NCI-H2227 treated with DMSO at 0.1 percent for 48 hours (cell line): ENCODE results near the gene KRT5.
"Not testable (repeated sequence)": the region's sequence is repeated elsewhere in the genome, so short reads cannot be mapped to it uniquely, and the experiment has no call there.

ENCODE experiments used
- DNase-seq: peaks from one replicate; lab custom pipeline; 2025; lab: John Stamatoyannopoulos, UW

KRT5 gene

DNA sequence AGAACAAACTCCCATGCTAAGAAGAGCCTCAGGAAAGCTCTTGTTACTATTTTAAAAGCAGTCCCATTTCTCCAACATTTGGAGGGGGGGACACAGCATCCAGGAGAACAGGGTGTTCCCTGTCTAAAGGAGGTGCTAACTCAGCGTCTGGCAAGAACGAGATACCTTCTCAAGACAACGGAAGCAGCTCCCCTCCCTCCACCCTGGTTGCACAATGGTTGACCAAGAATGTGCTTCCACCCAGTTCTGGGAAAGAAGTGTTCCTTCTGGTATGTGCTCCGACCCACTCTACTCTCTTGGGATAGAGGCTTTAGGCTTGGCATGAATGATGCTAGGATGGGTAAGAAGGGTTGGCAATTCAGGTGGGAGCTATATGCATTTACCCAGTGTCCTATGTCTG is 25.7 kb downstream of the KRT5 start:
- DNase-seq: no peak

DNA sequence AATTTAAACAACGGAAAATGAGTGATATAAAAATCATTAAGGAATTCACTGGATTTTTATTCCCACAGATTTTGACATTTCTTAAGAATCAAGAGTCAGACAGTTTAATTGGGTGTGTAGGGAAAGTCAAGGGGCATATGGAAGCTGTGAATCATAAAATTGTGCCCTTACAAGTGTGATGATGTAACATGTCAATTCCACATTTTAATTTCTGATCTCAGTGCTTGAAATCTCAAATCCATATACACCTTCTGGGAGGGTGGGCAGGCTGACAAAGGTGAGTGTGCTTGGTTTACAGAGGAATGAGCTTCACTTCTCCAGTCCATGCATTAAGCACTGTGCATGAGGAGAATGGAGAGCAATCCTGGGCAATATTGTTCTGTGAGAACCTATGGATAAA is 26.1 kb downstream of the KRT5 start:
- no peak for DNase-seq

DNA sequence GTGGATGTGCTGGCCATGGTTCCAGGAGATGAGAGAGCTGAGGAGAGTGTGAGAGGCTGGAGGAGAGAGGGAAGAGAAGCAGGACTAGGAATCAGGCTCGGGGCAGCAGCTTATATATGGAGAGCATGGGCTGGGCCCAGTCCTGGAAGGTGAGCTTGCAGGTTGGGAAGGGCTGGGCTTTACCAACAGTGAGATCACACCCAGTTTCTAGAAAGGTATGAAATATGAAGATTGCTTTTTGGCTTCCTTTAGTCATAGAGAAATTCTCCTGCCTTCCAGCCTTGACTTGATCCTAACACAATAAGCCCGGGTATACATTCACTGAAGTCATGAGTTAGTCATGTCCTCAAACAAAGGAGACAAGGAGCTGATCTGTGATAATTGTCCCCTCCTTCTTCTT is 27.0 kb downstream of the KRT5 start, which contains the start of gene KRT6A:
Gene KRT6A (minus strand): TSS at position 86 of the 400 bp plus-strand sequence. CDS start 69 bp downstream, at position 17.
- DNase-seq: no peak

DNA sequence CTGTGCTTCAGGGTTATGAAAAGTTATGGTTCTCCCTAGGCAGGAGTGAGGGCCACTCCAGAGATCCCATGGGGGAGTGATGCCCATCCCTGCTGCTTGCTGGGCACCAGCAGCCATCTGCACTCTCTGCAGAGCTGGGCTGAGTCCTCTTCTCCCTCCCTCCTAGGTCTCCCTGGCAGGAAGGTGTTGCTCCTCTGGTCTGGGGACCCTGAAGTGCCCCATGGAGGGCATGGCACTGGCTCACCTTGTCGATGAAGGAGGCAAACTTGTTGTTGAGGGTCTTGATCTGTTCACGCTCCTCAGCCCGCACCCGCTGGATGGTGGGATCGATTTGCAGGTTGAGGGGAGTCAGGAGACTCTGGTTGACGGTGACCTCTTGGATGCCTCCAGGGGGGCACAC is 27.8 kb downstream of the KRT5 start:
- not testable (repeated sequence) for DNase-seq

DNA sequence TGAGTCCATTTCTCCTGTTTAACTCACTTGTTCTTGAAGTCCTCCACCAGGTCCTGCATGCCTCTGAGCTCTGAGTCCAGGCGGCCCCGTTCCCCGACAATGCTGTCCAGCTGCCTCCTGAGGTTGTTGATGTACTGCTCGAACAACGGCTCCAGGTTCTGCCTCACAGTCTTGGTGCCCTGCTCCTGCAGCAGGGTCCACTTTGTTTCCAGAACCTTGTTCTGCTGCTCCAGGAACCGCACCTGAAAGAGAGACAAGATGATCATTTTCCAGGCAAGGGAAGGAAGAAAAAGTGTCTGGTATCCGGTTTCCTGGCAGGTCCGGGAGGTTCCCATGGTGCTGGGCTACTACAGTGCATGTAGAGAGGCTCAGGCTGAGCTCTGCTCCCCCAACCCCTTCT is 28.7 kb downstream of the KRT5 start:
- DNase-seq: not testable (repeated sequence)

DNA sequence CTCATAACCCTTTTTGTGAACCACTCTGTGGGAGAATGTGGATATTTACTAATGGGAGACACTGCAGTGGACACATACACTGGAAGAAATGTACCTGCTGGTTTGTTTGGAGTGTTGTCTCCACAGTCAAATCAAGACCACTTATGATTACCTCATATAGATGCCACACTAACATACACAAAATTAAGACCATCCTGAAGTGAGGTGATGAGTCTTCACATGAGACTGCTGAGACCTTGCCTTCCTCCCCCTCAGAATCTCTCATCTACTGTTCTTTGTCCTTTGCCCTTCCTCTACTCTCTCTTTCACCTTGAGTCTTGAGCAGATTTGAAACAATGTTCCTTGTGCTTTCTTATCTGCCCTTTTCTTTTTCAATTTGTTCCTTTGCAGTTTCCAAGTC is 31.5 kb downstream of the KRT5 start:
- no peak for DNase-seq

DNA sequence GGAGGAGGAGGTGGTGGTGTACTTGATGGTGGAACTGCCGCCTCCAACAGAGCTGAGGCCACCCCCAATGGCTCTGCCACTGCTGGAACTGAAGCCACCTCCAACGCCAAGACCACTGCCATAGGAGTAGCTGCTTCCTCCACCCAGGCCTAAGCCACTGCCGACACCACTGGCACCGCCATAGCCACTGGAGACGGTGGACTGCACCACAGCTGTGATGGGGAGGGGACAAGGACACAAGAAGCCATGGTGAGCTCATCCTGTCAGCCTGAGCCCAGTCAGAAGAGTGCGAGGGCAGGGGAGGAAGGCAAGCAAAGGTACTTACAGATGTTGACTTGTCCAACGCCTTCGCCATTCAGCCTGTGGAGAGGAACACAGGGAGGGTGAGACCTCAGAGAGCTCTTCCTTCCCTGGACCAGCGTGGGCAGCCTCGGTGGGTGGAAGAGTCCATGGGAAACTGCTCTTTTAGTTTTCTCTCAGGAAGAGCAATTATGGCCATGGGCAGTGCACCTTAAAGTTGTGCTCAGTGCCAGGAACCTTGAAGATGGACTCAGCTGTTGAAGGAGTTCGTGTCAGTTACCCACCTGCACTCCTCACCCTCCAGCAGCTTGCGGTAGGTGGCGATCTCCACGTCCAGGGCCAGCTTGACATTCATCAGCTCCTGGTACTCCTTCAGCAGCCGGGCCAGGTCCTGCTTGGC is 32.3 kb downstream of the KRT5 start:
- not testable (repeated sequence) for DNase-seq

DNA sequence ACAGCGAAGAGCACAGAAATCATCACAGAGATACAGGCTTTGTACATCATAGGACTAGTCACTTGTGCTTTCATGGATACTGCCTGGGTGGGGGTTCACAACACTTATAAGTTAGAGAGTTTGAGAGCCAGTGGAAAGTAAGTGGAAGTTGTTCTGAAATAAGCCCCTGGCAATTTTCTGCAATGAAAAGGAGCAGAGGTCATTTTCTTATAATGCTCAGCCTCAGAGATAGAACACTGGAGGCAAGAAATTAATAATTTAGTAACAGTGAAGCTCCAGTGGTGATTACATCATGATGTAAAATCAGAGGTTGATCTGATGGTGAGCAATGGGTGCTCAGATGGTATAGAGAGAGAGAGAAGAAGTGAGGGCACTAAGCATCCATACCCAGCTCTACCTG is 33.0 kb downstream of the KRT5 start:
- no peak for DNase-seq

DNA sequence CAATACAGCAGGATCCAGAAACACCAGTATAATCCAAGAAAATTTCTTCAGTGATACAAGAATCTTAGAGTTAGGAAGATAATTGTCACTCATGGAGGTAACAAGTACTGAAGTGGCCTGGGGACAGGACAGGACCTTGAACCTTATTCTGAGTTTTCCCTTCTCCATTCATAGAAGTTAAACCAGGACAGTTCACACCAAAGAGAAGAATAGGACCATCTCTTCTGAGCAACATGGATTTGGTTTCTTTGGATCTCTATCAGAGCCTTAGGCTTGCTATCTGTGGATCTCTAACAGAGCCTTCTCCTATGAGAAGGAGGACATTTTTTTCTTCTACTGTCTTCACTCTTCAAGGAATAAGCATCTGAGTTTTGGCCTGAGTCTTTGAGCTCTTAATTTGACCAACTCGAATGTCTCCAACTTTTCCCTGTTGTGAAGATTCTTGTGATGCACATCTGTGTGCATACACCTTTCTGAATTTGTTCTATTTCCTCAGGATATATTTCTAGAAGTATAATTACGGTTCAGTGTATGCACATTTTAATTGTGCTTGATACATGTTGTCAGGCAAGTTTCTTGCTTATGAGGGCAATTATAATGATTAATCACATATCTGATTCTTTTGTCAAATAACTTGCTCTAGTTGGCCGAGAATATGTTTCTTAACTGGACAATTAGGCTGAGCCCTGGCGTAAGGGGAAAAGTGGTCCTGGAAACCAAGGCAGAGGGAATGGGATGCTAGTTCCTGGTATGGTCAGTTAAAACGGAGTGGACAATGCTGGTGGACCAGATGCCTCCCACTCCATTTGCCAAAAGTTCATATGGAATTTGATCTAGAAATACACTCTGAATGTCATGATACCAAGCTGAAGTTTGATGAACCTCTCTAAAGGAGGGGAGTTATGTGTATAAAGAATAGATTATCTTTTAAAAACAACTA is 33.8 kb downstream of the KRT5 start:
- no peak for DNase-seq

DNA sequence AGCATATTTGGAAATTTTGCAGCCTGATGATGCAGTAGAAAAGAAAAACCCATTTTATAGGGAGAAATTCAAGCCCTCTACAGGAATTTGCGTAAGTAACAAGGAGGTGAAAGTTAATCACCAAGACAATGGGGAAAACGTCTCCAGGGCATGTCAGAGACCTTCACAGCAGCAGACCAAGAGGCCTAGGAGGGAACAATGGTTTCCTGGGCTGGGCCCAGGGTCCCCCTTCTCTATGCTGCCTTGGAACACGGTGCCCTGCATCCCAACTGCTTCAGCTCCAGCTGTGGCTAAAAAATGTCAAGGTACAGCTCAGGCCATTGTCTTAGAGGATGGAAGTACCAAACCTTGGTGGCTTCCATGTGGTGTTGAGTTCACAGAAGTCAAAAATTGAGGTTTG is 40.1 kb downstream of the KRT5 start:
- no peak for DNase-seq

DNA sequence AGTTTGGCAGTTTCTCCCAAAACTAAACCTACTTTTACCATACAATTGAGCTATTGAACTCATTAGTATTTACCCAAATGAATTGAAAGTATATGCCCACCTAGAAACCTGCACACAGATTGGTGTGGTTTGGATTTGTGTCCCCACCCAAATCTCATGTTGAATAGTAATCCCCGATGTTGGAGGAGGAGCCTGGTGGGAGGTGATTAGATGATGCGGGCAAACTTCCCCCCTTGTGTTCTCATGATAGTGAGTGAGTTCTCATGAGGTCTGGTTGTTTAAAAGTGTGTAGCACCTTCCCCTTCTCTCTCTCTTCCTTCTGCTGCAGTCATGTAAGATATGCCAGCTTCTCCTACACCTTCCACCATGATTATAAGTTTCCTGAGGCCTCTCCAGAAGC is 42.5 kb downstream of the KRT5 start:
- DNase-seq: no peak

DNA sequence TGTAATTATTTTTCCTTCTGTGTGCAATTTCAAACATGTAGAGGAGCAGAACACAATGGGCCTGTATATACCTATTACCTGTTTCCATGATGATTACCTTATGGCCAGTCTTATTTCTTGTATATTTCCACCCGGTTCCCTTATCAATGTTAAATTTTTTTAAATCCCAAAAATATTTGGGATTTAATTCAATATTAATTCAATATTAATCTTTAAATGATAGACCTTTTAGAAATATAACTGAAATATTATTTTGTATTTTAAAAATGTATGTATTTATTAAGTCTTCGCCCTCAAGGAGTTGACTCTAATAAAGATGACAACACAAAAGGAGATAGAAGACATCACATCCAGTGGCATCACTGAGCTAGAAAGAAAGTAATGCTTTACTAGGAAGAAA is 46.0 kb downstream of the KRT5 start:
- no peak for DNase-seq

DNA sequence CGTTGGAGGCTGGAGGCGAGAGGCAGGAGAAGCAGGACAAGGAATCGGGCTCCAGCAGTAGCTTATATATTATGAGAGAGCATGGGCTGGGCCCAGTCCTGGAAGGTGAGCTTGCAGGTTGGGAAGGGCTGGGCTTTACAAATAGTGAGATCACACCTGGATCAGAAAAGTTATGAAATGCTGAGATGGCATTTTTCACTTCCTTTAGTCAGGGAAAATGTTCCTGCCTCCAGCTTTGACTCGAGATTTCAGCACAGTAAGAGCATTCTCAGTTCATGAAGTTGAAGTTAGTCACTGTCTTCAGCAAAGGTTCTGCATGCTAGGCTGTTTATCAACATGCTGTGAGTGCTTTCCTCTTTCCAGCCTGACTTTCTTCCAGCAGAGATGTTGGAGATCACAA is 46.4 kb downstream of the KRT5 start, which contains the start of gene KRT6C:
Gene KRT6C (minus strand): TSS at position 38 of the 400 bp plus-strand sequence. CDS start 68 bp downstream, outside the sequence.
- DNase-seq: no peak

DNA sequence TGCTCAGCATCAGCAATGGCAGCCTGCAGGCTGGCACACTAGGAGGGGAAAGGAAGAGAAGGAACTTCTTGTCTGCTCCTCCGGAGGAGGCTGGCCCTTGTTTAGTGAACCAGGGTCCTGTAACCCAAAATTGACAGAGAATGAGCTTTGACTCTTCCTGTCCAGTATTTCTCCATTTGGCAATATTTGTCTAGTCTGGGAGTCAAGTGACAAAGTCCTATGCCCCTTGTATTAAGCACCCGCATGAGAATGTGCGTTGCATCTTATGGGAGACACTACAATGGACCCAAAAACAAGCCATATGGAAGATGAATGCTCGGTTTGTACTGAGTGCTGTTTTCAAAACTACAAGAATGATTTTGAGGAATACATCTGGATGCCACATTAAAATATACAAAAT is 50.3 kb downstream of the KRT5 start:
- no peak for DNase-seq

DNA sequence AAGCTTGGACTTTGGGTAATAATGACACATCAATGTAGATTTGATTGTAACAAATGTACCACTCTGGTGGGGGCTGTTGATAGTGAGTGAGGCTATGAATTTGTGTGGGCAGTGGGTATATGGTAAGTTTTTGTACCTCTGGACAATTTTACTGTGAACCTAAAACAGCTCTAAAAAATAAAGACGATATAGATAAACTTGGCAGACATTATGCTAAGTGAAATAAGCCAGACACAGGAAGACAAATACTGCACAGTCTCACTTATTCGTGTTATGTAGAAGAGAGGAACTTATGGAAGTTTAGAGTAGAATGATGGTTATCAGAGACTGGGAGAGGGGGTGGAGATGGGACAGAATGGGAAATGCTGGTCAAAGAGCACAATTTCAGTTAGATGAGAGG is 55.3 kb downstream of the KRT5 start:
- DNase-seq: no peak
